Loucy (cell line): ENCODE results near the gene SLC26A6.

Experiments
- H2AFZ ChIP-seq: fragments of 200-600 bp; sonication (generic); 2 replicates; pipeline ENCODE4 v1.6.0; 2016; ENCODE audit warnings: antibody characterized with exemption, mild to moderate bottlenecking, low read length, moderate library complexity
- H3F3A ChIP-seq: fragments of 200-600 bp; 2 replicates; pipeline ENCODE4 v1.6.0; 2016; ENCODE audit warnings: antibody characterized with exemption, low read depth, mild to moderate bottlenecking
- H3K27me3 ChIP-seq: fragments of 200-600 bp; sonication (generic); 2 replicates; pipeline ENCODE4 v1.6.1; 2014; ENCODE audit warnings: low read length, mild to moderate bottlenecking; ENCODE audit not compliant: insufficient read depth, poor library complexity, severe bottlenecking
- H3K36me3 ChIP-seq: fragments of 200-600 bp; sonication (generic); 2 replicates; pipeline ENCODE4 v1.6.1; 2016; ENCODE audit warnings: low read length; ENCODE audit not compliant: insufficient read depth
- H3K4me1 ChIP-seq: fragments of 200-600 bp; sonication (generic); 2 replicates; pipeline ENCODE4 v1.5.1; 2014; ENCODE audit warnings: low read length, mild to moderate bottlenecking; ENCODE audit not compliant: insufficient read depth, poor library complexity, severe bottlenecking
- H3K4me2 ChIP-seq: fragments of 200-600 bp; sonication (generic); 2 replicates; pipeline ENCODE4 v1.6.0; 2014; ENCODE audit warnings: antibody characterized with exemption, low read length, low read depth, mild to moderate bottlenecking; ENCODE audit not compliant: poor library complexity, severe bottlenecking
- H3K4me3 ChIP-seq: fragments of 200-600 bp; sonication (generic); 2 replicates; pipeline ENCODE4 v1.5.1; 2014; ENCODE audit warnings: low read length, mild to moderate bottlenecking, mixed read lengths; ENCODE audit not compliant: poor library complexity, severe bottlenecking
- H3K79me2 ChIP-seq: fragments of 200-600 bp; sonication (generic); 2 replicates; pipeline ENCODE4 v1.6.1; 2014; ENCODE audit warnings: low read length; ENCODE audit not compliant: insufficient read depth
- H3K9ac ChIP-seq: fragments of 200-600 bp; sonication (generic); 2 replicates; pipeline ENCODE4 v1.6.0; 2014; ENCODE audit warnings: mild to moderate bottlenecking, low read depth, low read length, moderate library complexity; ENCODE audit not compliant: poor library complexity, severe bottlenecking
- H3K9me2 ChIP-seq: fragments of 200-600 bp; sonication (generic); replicated peaks from 2 replicates; pipeline ENCODE4 v1.6.1; 2016; ENCODE audit warnings: low read depth, low read length, mixed read lengths
- H3K9me3 ChIP-seq: fragments of 200-600 bp; sonication (generic); 2 replicates; pipeline ENCODE4 v1.6.1; 2014; ENCODE audit warnings: mild to moderate bottlenecking, antibody characterized with exemption, low read length, low read depth; ENCODE audit not compliant: insufficient read depth
- H4K20me1 ChIP-seq: fragments of 200-600 bp; sonication (generic); 2 replicates; pipeline ENCODE4 v1.6.0; 2014; ENCODE audit warnings: antibody characterized with exemption, low read length, mild to moderate bottlenecking; ENCODE audit not compliant: insufficient read depth, poor library complexity, severe bottlenecking
- CTCF ChIP-seq: fragments of 200-600 bp; sonication (generic); conservative IDR thresholded peaks from 2 replicates; pipeline ENCODE4 v1.5.1; 2014; ENCODE audit warnings: mild to moderate bottlenecking, antibody characterized with exemption, low read length
- EZH2phosphoT487 ChIP-seq: fragments of 200-600 bp; IDR thresholded peaks from 2 replicates; pipeline ENCODE4 v1.6.1; 2018; ENCODE audit warnings: antibody characterized with exemption, mild to moderate bottlenecking, moderate library complexity, borderline replicate concordance

Gene SLC26A6

GRCh38 chr3:48655606-48656005, 20.3 kb upstream of the SLC26A6 start:
- Histone ChIP-seq H3F3A (no peaks in the 10 kb centered on the region), H3K9me2 (no peaks in the 10 kb centered on the region), H3K36me3 (no peaks in the 10 kb centered on the region), H3K4me1 (no peaks in the 10 kb centered on the region), H2AFZ (no peak overlapping the region), H3K79me2 (no peaks in the 10 kb centered on the region), H3K4me3 (peak overlapping the region; percentile 71), H3K9me3 (no peaks in the 10 kb centered on the region), H4K20me1 (no peaks in the 10 kb centered on the region), H3K27me3 (no peaks in the 10 kb centered on the region), H3K4me2 (peak overlapping the region; percentile 57), H3K9ac (peak overlapping the region; percentile 54)
- TF ChIP-seq CTCF (no peak), EZH2phosphoT487 (no peak)

- Histone ChIP-seq H3K4me1 (no peaks in the 10 kb centered on the region), H3K9ac (peak overlapping the region; percentile 54), H3K27me3 (no peaks in the 10 kb centered on the region), H2AFZ (no peak overlapping the region), H3K4me3 (peak overlapping the region; percentile 71), H3K36me3 (no peaks in the 10 kb centered on the region), H3K79me2 (no peaks in the 10 kb centered on the region), H3F3A (no peaks in the 10 kb centered on the region), H3K9me3 (no peaks in the 10 kb centered on the region), H3K4me2 (peak overlapping the region; percentile 57), H4K20me1 (no peaks in the 10 kb centered on the region), H3K9me2 (no peaks in the 10 kb centered on the region)
- no peak for TF ChIP-seq EZH2phosphoT487
- TF ChIP-seq CTCF = no peak
These were observed 19.8 kb upstream of the SLC26A6 start for GRCh38 chr3:48655063-48655462.

GRCh38 chr3:48652923-48653715, 17.9 kb upstream of the SLC26A6 start:
- Histone ChIP-seq H3K4me3 (no peak overlapping the region), H3K36me3 (no peaks in the 10 kb centered on the region), H4K20me1 (no peaks in the 10 kb centered on the region), H3K4me2 (no peak overlapping the region), H3F3A (no peaks in the 10 kb centered on the region), H3K27me3 (no peaks in the 10 kb centered on the region), H3K79me2 (no peaks in the 10 kb centered on the region), H3K9me3 (no peaks in the 10 kb centered on the region), H3K4me1 (no peaks in the 10 kb centered on the region), H3K9me2 (no peaks in the 10 kb centered on the region), H3K9ac (no peak overlapping the region), H2AFZ (no peak overlapping the region)
- TF ChIP-seq EZH2phosphoT487 = no peak
- no peak for TF ChIP-seq CTCF
